PFSK-1 (cell line): ENCODE results near the gene KCNJ9.

Source experiments
- FOXP2 ChIP-seq: optimal IDR thresholded peaks from 2 replicates; pipeline ENCODE3; 2011; ENCODE audit warnings: borderline replicate concordance, control low read depth, inconsistent platforms; ENCODE audit not compliant: insufficient read depth; ENCODE audit errors: extremely low read length, extremely low read depth
- POLR2AphosphoS5 ChIP-seq: IDR thresholded peaks from 2 replicates; pipeline ENCODE4 v1.6.1; 2012; ENCODE audit warnings: low read depth, mild to moderate bottlenecking, control low read depth, low read length, moderate library complexity
- SIN3A ChIP-seq: IDR thresholded peaks from 2 replicates; pipeline ENCODE4 v1.6.1; 2012; ENCODE audit warnings: mild to moderate bottlenecking, low read length, moderate library complexity, borderline replicate concordance; ENCODE audit not compliant: insufficient read depth

- TF ChIP-seq POLR2AphosphoS5 (no peak), FOXP2 (no peak), SIN3A (no peak)
Measured at GRCh38 chr1:160089883-160090282, 8.5 kb downstream of the KCNJ9 start.
